ENCODE results near the gene XDH. TPM values are rescaled to one million over a fixed set of nuclear protein-coding genes. Genes with fewer than 3 reads are reported as not detected.

XDH gene
- total and polyA plus RNA-seq, 7 experiments from 2014 or later: 0.36 TPM; not detected in 6

DNA sequence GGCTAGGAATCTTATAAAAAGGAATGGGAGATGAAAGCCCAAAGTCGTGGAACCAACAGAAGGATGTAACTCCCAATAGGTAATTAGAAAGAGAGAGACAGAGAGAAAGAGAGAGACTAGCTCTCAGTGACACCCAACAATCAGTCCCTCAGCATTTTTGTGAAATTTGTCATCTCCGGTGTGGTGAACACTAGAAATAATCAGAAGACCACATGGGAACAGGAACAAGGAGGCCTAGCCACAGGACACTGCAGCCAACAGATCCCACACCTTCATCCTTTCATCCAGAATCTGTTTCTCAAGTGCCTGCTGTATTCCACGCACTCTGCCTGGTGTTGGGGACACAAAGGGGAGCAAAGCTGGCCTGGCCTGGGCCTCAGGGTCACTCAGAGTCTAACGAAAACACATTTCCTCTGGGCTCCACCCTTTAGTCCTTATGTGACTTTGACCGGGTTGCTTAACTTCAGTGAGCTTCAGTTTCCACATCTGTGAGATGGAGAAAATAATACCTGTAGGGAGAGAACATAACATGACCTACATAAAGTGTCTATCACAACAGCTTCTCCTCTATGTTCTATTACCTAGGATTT lies 127.5 kb downstream of the XDH start:
- DNase-seq: no peak
- Mint-ChIP-seq H3K4me1 (peaks cover 0 to 6% (median 0%) of the 10 kb centered on the region in 7 donors), H3K4me3 (no peak overlapping the region), H3K36me3 (no peaks in the 10 kb centered on the region), H3K27ac (peak overlapping the region in 1 of 9 donors; percentile 56), H3K9me3 (peaks cover 0 to 5% (median 0%) of the 10 kb centered on the region in 11 donors), H3K27me3 (no peaks in the 10 kb centered on the region)
- Histone ChIP-seq H3K4me1 (ENCODE audit: control insufficient read depth in 2 of 2, insufficient read depth in 2 of 2, low read length in 2 of 2) (no peaks in the 10 kb centered on the region), H3K27ac (ENCODE audit: low read depth, low read length) (no peak overlapping the region), H3K4me3 (ENCODE audit: low read length) (no peak overlapping the region), H3K27me3 (ENCODE audit: control insufficient read depth in 2 of 2, insufficient read depth in 2 of 2, low read length in 2 of 2) (no peaks in the 10 kb centered on the region), H3K36me3 (ENCODE audit: control insufficient read depth in 2 of 3, insufficient read depth in 3 of 3, low read length in 3 of 3) (no peaks in the 10 kb centered on the region), H3K9me3 (ENCODE audit: control insufficient read depth in 2 of 3, low read length in 3 of 3) (no peaks in the 10 kb centered on the region)
- ChIA-PET CTCF (interaction anchor here (0.6 kb wide), 1 partner anchor 1726 kb away, joined by 3 read pairs; no protein-coding TSS in a partner anchor), POLR2A (no interaction called here)
- ATAC-seq: no peak
- intact Hi-C loops (cut with micrococcal nuclease): no loop called here

- CTCF ChIA-PET: no interaction called here
- Mint-ChIP-seq H3K27me3 (no peaks in the 10 kb centered on the region), H3K27ac (no peak overlapping the region), H3K36me3 (no peaks in the 10 kb centered on the region), H3K9me3 (peaks cover 0 to 3% (median 0%) of the 10 kb centered on the region in 11 donors), H3K4me1 (peaks cover 0 to 6% (median 0%) of the 10 kb centered on the region in 7 donors), H3K4me3 (no peak overlapping the region)
- ATAC-seq (no peak), DNase-seq (no peak)
- POLR2A ChIA-PET: no interaction called here
- Histone ChIP-seq H3K27me3 (ENCODE audit: control insufficient read depth in 2 of 2, insufficient read depth in 2 of 2, low read length in 2 of 2) (no peaks in the 10 kb centered on the region), H3K9me3 (ENCODE audit: control insufficient read depth in 2 of 3, low read length in 3 of 3) (no peaks in the 10 kb centered on the region), H3K4me1 (ENCODE audit: control insufficient read depth in 2 of 2, insufficient read depth in 2 of 2, low read length in 2 of 2) (no peaks in the 10 kb centered on the region), H3K36me3 (ENCODE audit: control insufficient read depth in 2 of 3, insufficient read depth in 3 of 3, low read length in 3 of 3) (no peaks in the 10 kb centered on the region), H3K27ac (ENCODE audit: low read depth, low read length) (no peak overlapping the region), H3K4me3 (ENCODE audit: low read length) (no peak overlapping the region)
- intact Hi-C loops (cut with micrococcal nuclease): no loop called here
Observed at GRCh38 chr2:31286230-31286629, 128.3 kb downstream of the XDH start.

Other genes starting within 250 kb of the XDH start
- gene CAPN14, start 197.2 kb downstream of the XDH start, total RNA-seq: under 1 TPM; 0.24 to 0.92 (median 0.62) TPM
- gene CAPN14, start 197.2 kb downstream of the XDH start, polyA plus RNA-seq: under 1 TPM; 0.16 to 0.30 TPM
- 1 to 10 TPM; 1.6 to 4.5 (median 3.5) TPM for gene EHD3, start 180.6 kb downstream of the XDH start, total RNA-seq
- 1 to 10 TPM; 3.8 to 4.6 TPM for gene EHD3, start 180.6 kb downstream of the XDH start, polyA plus RNA-seq
- gene SRD5A2, start 166.2 kb upstream of the XDH start, total RNA-seq: not detected
- not detected for gene SRD5A2, start 166.2 kb upstream of the XDH start, polyA plus RNA-seq